ENCODE results near the gene STAC.
"Not testable (repeated sequence)": the region's sequence is repeated elsewhere in the genome, so short reads cannot be mapped to it uniquely, and the experiment has no call there.

STAC gene

GRCh38 chr3:36446276-36446675 lies 66.0 kb downstream of the STAC start:
- H3K4me3 ChIP-seq (replicated peaks; ENCODE audit: insufficient read depth, low read length) = no peak overlapping the region
- H3K27ac ChIP-seq (replicated peaks) = no peak overlapping the region

GRCh38 chr3:36447061-36447460 lies 66.8 kb downstream of the STAC start:
- H3K27me3 ChIP-seq (ENCODE audit: insufficient read depth, poor library complexity, severe bottlenecking) = no peaks in the 10 kb centered on the region
- H3K4me3 ChIP-seq (replicated peaks; ENCODE audit: insufficient read depth, low read length) = no peak overlapping the region
- H3K27ac ChIP-seq (replicated peaks) = no peak overlapping the region
- TF ChIP-seq POLR2AphosphoS5 (IDR thresholded peaks at IDR 0.05; ENCODE audit: low read depth) (no peak), REST (IDR thresholded peaks at IDR 0.05; ENCODE audit: insufficient replicate concordance, low read depth) (no peak), SPI1 (IDR thresholded peaks at IDR 0.05; ENCODE audit: borderline replicate concordance, low read depth) (no peak), GABPA (IDR thresholded peaks at IDR 0.05; ENCODE audit: low read depth) (no peak), CTCF (IDR thresholded peaks at IDR 0.05; ENCODE audit: insufficient read depth, low read length) (no peak)
- no peak for DNase-seq (ENCODE audit: low read depth in 1 of 2, low spot score in 1 of 2)

More at GRCh38 chr3:36446276-36446675, 66.0 kb downstream of the STAC start:
- H3K27me3 ChIP-seq (ENCODE audit: insufficient read depth, poor library complexity, severe bottlenecking) = no peaks in the 10 kb centered on the region
- TF ChIP-seq REST (IDR thresholded peaks at IDR 0.05; ENCODE audit: insufficient replicate concordance, low read depth) (no peak), CTCF (IDR thresholded peaks at IDR 0.05; ENCODE audit: insufficient read depth, low read length) (no peak), GABPA (IDR thresholded peaks at IDR 0.05; ENCODE audit: low read depth) (no peak), SPI1 (IDR thresholded peaks at IDR 0.05; ENCODE audit: borderline replicate concordance, low read depth) (no peak), POLR2AphosphoS5 (IDR thresholded peaks at IDR 0.05; ENCODE audit: low read depth) (no peak)
- DNase-seq (ENCODE audit: low read depth in 1 of 2, low spot score in 1 of 2) = no peak

- TF ChIP-seq GABPA (IDR thresholded peaks at IDR 0.05; ENCODE audit: low read depth) = no peak
- H3K27me3 ChIP-seq (ENCODE audit: insufficient read depth, poor library complexity, severe bottlenecking) = no peaks in the 10 kb centered on the region
- no peak overlapping the region for H3K27ac ChIP-seq (replicated peaks)
- no peak for DNase-seq (ENCODE audit: low read depth in 1 of 2, low spot score in 1 of 2)
- no peak overlapping the region for H3K4me3 ChIP-seq (replicated peaks; ENCODE audit: insufficient read depth, low read length)
Measured at GRCh38 chr3:36451816-36452215, 71.5 kb downstream of the STAC start.

- H3K27ac ChIP-seq (replicated peaks); H3K4me3 ChIP-seq (replicated peaks; ENCODE audit: insufficient read depth, low read length); H3K27me3 ChIP-seq (ENCODE audit: insufficient read depth, poor library complexity, severe bottlenecking); DNase-seq (ENCODE audit: low read depth in 1 of 2, low spot score in 1 of 2): not testable (repeated sequence)
Measured at GRCh38 chr3:36453213-36453612, 72.9 kb downstream of the STAC start.

- H3K4me3 ChIP-seq (replicated peaks; ENCODE audit: insufficient read depth, low read length); DNase-seq (ENCODE audit: low read depth in 1 of 2, low spot score in 1 of 2); H3K27me3 ChIP-seq (ENCODE audit: insufficient read depth, poor library complexity, severe bottlenecking); H3K27ac ChIP-seq (replicated peaks): not testable (repeated sequence)
Measured at GRCh38 chr3:36453896-36454295, 73.6 kb downstream of the STAC start.
